Measurements from ENCODE around the gene ZNF341. TPM values are rescaled to one million over a fixed set of nuclear protein-coding genes. Genes with fewer than 3 reads are reported as not detected.

The ZNF341 gene
- total and polyA plus RNA-seq, 9 of the 15 experiments (the other 6 are each of a cell fraction or from before 2014, with no cell fraction given), result 0.08 to 2.6 (median 1.0) TPM

DNA sequence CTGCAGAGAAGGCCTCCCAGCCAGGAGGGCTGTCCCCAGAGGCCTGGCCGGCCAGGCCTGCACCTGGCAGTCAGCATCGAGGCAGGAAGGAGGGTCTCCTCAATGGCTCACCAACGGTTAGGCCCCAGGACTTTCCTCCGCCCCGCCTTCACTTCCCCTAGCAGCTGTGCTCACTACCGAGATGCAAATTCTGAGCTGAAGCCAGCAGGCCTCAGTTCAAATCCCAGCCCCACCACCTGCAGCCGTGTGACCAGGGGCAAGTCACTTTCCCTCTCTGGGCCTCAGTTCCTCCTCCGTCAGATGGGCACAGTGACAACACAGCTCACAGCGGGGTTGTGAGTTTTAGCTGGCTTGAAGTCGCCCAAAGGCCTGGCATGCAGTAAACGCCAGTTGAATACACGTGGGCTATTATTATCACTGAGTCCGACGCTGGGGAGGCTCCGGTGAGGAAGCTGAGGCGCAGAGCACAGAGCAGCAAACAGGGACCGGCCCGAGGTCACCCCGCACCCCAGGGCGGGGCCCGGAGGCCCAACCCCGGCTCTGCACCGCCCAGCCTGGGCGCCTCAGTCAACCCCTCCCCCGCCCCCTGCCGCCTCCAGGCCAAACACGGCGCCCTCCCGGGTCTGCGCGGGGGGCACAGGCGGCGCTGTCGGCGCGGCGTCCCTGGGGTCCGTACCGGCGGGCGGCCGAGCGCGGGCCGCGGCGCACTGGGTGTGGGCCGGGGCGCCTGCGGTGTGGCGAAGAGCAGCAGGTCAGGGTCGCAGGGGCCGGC, 46.3 kb upstream of the ZNF341 start (continued):
- TF ChIP-seq ZNF644 (tag; IDR thresholded peaks at IDR 0.05; ENCODE audit: low read depth) (no peak), ZNF134 (CRISPR knock-in tag; conservative IDR thresholded peaks at IDR 0.05) (no peak), ZNF174 (CRISPR knock-in tag; IDR thresholded peaks at IDR 0.05) (no peak), FOXP4 (CRISPR knock-in tag; IDR thresholded peaks at IDR 0.05; ENCODE audit: borderline replicate concordance) (0 out of 2 replicates have a peak, but pooled peaks have one; percentile 46), PRPF4 (IDR thresholded peaks at IDR 0.05; ENCODE audit: insufficient read depth, low read depth, low read length, poor library complexity, severe bottlenecking) (no peak), CBFB (CRISPR knock-in tag; IDR thresholded peaks at IDR 0.05) (no peak), ZNF766 (CRISPR knock-in tag; conservative IDR thresholded peaks at IDR 0.05) (no peak), ZNF282 (CRISPR knock-in tag; IDR thresholded peaks at IDR 0.05) (no peak), KAT7 (CRISPR knock-in tag; IDR thresholded peaks at IDR 0.05; ENCODE audit: borderline replicate concordance) (no peak), FOXJ3 (CRISPR knock-in tag; IDR thresholded peaks at IDR 0.05) (no peak), ESRRB (CRISPR knock-in tag; IDR thresholded peaks at IDR 0.05; ENCODE audit: borderline replicate concordance) (no peak), GTF2E2 (tag; IDR thresholded peaks at IDR 0.05) (no peak), PYGO2 (tag; IDR thresholded peaks at IDR 0.05) (no peak), BACH1 (tag; IDR thresholded peaks at IDR 0.05) (no peak), ELF2 (CRISPR knock-in tag; IDR thresholded peaks at IDR 0.05) (no peak), ZNF274 (IDR thresholded peaks at IDR 0.05; ENCODE audit: borderline replicate concordance, low read depth, low read length) (no peak), ILK (tag; IDR thresholded peaks at IDR 0.05; ENCODE audit: borderline replicate concordance, low read depth) (no peak), BHLHE40 (IDR thresholded peaks at IDR 0.05; ENCODE audit: low read length) (no peak), DACH1 (IDR thresholded peaks at IDR 0.05; ENCODE audit: partially characterized antibody) (no peak), PHB (CRISPR knock-in tag; IDR thresholded peaks at IDR 0.05) (no peak), CBX1 (IDR thresholded peaks at IDR 0.05; ENCODE audit: low read depth) (no peak)
- TF ChIP-seq, protein P1, sequence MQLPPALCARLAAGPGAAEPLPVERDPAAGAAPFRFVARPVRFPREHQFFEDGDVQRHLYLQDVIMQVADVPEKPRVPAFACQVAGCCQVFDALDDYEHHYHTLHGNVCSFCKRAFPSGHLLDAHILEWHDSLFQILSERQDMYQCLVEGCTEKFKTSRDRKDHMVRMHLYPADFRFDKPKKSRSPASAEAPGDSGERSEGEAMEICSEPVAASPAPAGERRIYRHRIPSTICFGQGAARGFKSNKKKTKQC (CRISPR knock-in tag; IDR thresholded peaks at IDR 0.05), result no peak
- TF ChIP-seq, protein P2, sequence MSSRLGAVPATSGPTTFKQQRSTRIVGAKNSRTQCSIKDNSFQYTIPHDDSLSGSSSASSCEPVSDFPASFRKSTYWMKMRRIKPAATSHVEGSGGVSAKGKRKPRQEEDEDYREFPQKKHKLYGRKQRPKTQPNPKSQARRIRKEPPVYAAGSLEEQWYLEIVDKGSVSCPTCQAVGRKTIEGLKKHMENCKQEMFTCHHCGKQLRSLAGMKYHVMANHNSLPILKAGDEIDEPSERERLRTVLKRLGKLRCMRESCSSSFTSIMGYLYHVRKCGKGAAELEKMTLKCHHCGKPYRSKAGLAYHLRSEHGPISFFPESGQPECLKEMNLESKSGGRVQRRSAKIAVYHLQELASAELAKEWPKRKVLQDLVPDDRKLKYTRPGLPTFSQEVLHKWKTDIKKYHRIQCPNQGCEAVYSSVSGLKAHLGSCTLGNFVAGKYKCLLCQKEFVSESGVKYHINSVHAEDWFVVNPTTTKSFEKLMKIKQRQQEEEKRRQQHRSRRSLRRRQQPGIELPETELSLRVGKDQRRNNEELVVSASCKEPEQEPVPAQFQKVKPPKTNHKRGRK (tag; IDR thresholded peaks at IDR 0.05), result no peak

All from K562 (cell line).